Activated naive CD8-positive, alpha-beta T cell treated with anti-CD3 and anti-CD28 coated beads for 36 hours (primary cell): Measurements from ENCODE around the gene CTCF. TPM values are rescaled to one million over a fixed set of nuclear protein-coding genes. Genes with fewer than 3 reads are reported as not detected.

Experiments used
- DNase-seq: peaks from one replicate; pipeline ENCODE4 v3.0.0; 2021
- H3K27ac Mint-ChIP-seq: one replicate; pipeline ENCODE4 v1.8.0; 2022; ENCODE audit warnings: mild to moderate bottlenecking, moderate library complexity, mixed read lengths
- H3K27me3 Mint-ChIP-seq: one replicate; pipeline ENCODE4 v1.8.0; 2022; ENCODE audit warnings: mild to moderate bottlenecking, mixed read lengths
- H3K36me3 Mint-ChIP-seq: one replicate; pipeline ENCODE4 v1.8.0; 2021; ENCODE audit warnings: mild to moderate bottlenecking, mixed read lengths
- H3K4me1 Mint-ChIP-seq: one replicate; pipeline ENCODE4 v1.8.0; 2021; ENCODE audit warnings: mixed read lengths
- H3K4me3 Mint-ChIP-seq: one replicate; pipeline ENCODE4 v1.8.0; 2022; ENCODE audit warnings: mild to moderate bottlenecking, moderate library complexity, mixed read lengths
- H3K9me3 Mint-ChIP-seq: one replicate; pipeline ENCODE4 v1.8.0; 2022; ENCODE audit warnings: mixed read lengths
- total RNA-seq, 2 experiments: library from RNA; stranded (reverse); gene quantifications; one replicate each; pipeline ENCODE4 v1.2.3, GENCODE V29; 2021

CTCF gene
- total RNA-seq, 2 experiments from 2014 or later, result 55.8 to 55.9 TPM

DNA sequence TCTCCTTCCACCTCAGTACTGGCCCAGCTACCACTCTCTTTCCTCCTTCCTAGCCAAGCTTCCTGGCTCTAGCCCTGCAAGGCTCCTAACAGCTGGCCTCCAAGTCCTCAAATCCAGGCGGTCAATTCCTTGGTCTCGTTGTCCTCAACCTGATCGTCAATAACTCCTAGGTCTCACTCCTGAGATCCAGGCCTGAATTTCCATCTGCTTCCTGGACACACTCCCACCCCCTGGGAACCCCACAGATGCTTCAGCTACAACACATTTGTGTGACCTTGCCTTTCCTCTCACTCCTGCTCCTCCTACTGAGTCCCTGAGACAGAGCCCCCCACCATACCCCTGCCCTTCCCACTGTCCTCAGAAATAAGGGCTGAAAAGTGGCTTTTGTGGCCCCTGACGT lies 101.9 kb downstream of the CTCF start:
- Mint-ChIP-seq H3K4me3 (no peak overlapping the region), H3K9me3 (no peaks in the 10 kb centered on the region), H3K27ac (no peak overlapping the region), H3K27me3 (no peaks in the 10 kb centered on the region), H3K4me1 (peaks cover 22% of the 10 kb centered on the region), H3K36me3 (peaks cover 4% of the 10 kb centered on the region)
- DNase-seq, result no peak

- no peak overlapping the region for H3K27ac Mint-ChIP-seq
- H3K4me3 Mint-ChIP-seq, result no peak overlapping the region
- no peaks in the 10 kb centered on the region for H3K9me3 Mint-ChIP-seq
- peaks cover 1% of the 10 kb centered on the region for H3K36me3 Mint-ChIP-seq
- H3K4me1 Mint-ChIP-seq, result peaks cover 22% of the 10 kb centered on the region
- no peak for DNase-seq
- H3K27me3 Mint-ChIP-seq, result no peaks in the 10 kb centered on the region
These were observed 102.5 kb downstream of the CTCF start for GRCh38 chr16:67664871-67665270.

DNA sequence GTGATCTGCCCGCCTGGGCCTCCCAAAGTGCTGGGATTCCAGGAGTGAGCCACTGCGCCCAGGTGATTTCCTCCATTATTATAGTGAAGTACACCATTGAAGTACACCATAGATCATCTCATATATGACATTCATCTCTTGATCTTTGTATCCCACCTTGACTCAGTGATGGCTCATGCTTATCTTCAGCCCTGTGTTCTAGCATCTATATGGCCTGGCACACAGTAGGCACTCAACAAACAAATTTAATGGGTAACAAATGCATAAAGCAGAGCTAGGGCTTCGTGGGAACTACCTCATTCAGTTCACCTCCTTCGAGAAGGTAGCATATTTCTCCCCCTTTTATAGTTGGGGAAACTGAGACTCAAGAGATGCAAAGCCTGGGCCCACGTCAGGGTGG lies 103.3 kb downstream of the CTCF start:
- Mint-ChIP-seq H3K9me3 (no peaks in the 10 kb centered on the region), H3K4me1 (peaks cover 22% of the 10 kb centered on the region), H3K4me3 (peak overlapping the region; percentile 78), H3K36me3 (peaks cover 1% of the 10 kb centered on the region), H3K27ac (no peak overlapping the region), H3K27me3 (no peaks in the 10 kb centered on the region)
- DNase-seq, result no peak

GRCh38 chr16:67666032-67666551 lies 103.8 kb downstream of the CTCF start:
- Mint-ChIP-seq H3K36me3 (peaks cover 1% of the 10 kb centered on the region), H3K4me3 (peak overlapping the region; percentile 78), H3K27me3 (no peaks in the 10 kb centered on the region), H3K27ac (no peak overlapping the region), H3K4me1 (peaks cover 20% of the 10 kb centered on the region), H3K9me3 (no peaks in the 10 kb centered on the region)
- DNase-seq, result peak; percentile 30

DNA sequence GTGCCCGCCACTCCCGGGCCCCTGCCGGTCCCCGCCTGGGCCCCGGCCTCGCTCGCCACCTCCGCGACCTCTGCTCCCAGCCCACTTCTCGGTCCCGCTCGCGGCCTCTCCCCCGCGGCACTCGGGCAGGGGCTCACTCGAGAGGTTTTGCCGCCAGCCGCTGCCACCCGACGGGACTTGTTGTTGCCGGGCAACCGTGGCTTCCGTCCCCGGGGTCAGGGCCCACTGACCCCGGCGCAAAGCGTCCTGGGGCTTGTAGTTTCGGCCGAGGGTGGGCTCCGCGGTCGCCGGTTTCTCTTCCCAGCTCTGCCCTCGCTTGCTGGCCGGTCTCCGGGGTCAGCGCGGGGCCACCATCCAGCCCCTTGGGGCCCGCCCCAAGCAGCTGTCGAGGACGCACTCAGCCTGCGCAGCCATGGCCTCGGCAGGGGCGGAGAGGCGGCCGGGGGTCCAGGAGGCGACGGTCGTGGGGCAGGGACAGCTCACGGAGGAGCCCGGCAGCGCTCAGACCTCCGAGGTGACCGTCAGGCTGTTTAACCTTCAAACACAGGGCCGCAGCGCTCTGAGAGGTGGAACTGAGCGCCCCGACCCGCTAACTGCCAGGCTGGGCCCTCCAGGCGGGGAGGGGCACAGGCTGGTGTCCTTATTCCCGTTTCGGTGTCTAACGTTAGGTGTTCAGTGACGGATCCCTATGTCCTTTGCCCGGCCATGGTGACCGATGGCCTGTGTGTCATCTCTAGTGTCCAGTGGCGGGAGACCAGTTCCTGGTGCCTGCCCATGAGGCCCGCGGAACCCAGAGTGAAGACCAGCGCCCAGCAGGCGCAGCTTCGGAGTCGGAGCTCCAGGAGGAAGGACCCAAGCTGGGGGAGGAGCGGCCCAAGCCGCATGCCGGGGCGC lies 104.5 kb downstream of the CTCF start, which contains the start of the genes C16orf86 and ENKD1:
Gene C16orf86 (plus strand): TSS at position 256 of the 894 bp plus-strand sequence. CDS start 157 bp downstream, at position 413.
Gene ENKD1 (minus strand): TSS at position 192 of the 894 bp plus-strand sequence. CDS start 308 bp downstream, outside the sequence.
- Mint-ChIP-seq H3K36me3 (peaks cover 1% of the 10 kb centered on the region), H3K27ac (peak within 1 kb of the TSS; percentile 82), H3K4me3 (peak within 1 kb of the TSS; percentile 91), H3K9me3 (no peaks in the 10 kb centered on the region), H3K4me1 (peaks cover 14% of the 10 kb centered on the region), H3K27me3 (no peaks in the 10 kb centered on the region)
- DNase-seq, result peak; percentile 84

DNA sequence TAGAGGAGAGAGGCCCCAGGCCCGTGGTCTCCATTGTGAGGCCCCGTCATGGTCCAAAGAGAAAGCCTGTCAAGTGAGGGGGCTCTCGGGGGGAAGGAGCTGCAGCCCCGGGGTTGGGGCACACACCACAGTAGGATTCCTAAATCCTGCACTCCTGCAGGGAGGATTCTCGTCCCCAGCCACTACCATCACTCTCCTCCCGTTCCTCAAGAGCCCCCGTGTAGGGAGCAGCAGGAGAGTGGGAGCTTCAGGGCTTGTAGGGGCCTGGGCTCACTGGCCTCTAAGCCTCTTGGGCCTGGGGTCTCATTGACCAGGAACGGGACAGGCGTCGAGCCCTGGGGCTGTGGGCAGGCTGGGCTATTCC lies 105.1 kb downstream of the CTCF start:
- H3K9me3 Mint-ChIP-seq, result no peaks in the 10 kb centered on the region
- H3K36me3 Mint-ChIP-seq, result peaks cover 1% of the 10 kb centered on the region
- peak overlapping the region; percentile 74 for H3K27ac Mint-ChIP-seq

GRCh38 chr16:67667817-67668494 lies 105.6 kb downstream of the CTCF start:
- Mint-ChIP-seq H3K27ac (no peak overlapping the region), H3K4me3 (no peak overlapping the region), H3K9me3 (no peaks in the 10 kb centered on the region)

More for the DNA sequence above, 105.1 kb downstream of the CTCF start:
- DNase-seq, result no peak
- no peaks in the 10 kb centered on the region for H3K27me3 Mint-ChIP-seq
- peak overlapping the region; percentile 91 for H3K4me3 Mint-ChIP-seq
- peaks cover 12% of the 10 kb centered on the region for H3K4me1 Mint-ChIP-seq

GRCh38 chr16:67668495-67669157 lies 106.3 kb downstream of the CTCF start:
- no peak overlapping the region for H3K4me3 Mint-ChIP-seq
- no peaks in the 10 kb centered on the region for H3K9me3 Mint-ChIP-seq
- H3K36me3 Mint-ChIP-seq, result peaks cover 1% of the 10 kb centered on the region
- H3K27ac Mint-ChIP-seq, result no peak overlapping the region
- DNase-seq, result peak; percentile 40
- peaks cover 14% of the 10 kb centered on the region for H3K4me1 Mint-ChIP-seq
- no peaks in the 10 kb centered on the region for H3K27me3 Mint-ChIP-seq

More at GRCh38 chr16:67667817-67668494, 105.6 kb downstream of the CTCF start:
- Mint-ChIP-seq H3K4me1 (peaks cover 12% of the 10 kb centered on the region), H3K36me3 (peaks cover 1% of the 10 kb centered on the region), H3K27me3 (no peaks in the 10 kb centered on the region)
- peak; percentile 87 for DNase-seq

GRCh38 chr16:67669499-67670101 lies 107.3 kb downstream of the CTCF start:
- H3K4me3 Mint-ChIP-seq, result no peak overlapping the region
- no peak for DNase-seq
- no peaks in the 10 kb centered on the region for H3K9me3 Mint-ChIP-seq
- no peaks in the 10 kb centered on the region for H3K36me3 Mint-ChIP-seq
- H3K27ac Mint-ChIP-seq, result no peak overlapping the region
- peaks cover 17% of the 10 kb centered on the region for H3K4me1 Mint-ChIP-seq
- H3K27me3 Mint-ChIP-seq, result no peaks in the 10 kb centered on the region

DNA sequence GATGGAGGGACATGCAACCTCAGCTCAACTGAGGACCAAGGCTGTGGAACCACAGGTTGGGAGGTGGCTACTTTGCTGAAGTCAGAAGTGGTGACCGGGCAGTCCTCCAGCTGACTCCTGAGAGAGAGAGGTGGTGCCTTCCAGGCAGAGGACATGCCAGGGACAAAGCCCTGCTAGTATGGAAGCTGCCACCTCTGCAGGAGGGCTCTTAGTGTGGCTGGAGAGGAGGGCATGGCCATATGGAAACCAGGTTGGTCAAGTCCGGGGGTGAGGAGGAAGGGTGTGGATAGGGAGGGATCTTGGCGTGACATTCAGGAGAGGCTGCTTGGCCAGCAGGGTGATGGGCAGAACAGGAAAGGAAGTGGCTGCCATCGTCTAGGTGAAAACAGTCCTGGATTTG lies 110.0 kb downstream of the CTCF start:
- Mint-ChIP-seq H3K9me3 (no peaks in the 10 kb centered on the region), H3K4me1 (peaks cover 9% of the 10 kb centered on the region), H3K4me3 (no peak overlapping the region), H3K27me3 (no peaks in the 10 kb centered on the region), H3K36me3 (no peaks in the 10 kb centered on the region), H3K27ac (no peak overlapping the region)
- no peak for DNase-seq

- no peaks in the 10 kb centered on the region for H3K27me3 Mint-ChIP-seq
- H3K9me3 Mint-ChIP-seq, result no peaks in the 10 kb centered on the region
- no peak overlapping the region for H3K4me3 Mint-ChIP-seq
- no peaks in the 10 kb centered on the region for H3K36me3 Mint-ChIP-seq
- DNase-seq, result peak; percentile 48
- H3K27ac Mint-ChIP-seq, result no peak overlapping the region
- peaks cover 6% of the 10 kb centered on the region for H3K4me1 Mint-ChIP-seq
These were observed 110.7 kb downstream of the CTCF start for GRCh38 chr16:67672739-67673662.

GRCh38 chr16:67673712-67674580 lies 111.6 kb downstream of the CTCF start:
- Mint-ChIP-seq H3K27ac (no peak overlapping the region), H3K4me3 (no peak overlapping the region), H3K4me1 (peaks cover 5% of the 10 kb centered on the region), H3K9me3 (no peaks in the 10 kb centered on the region), H3K27me3 (no peaks in the 10 kb centered on the region), H3K36me3 (no peaks in the 10 kb centered on the region)
- no peak for DNase-seq
